Hepatocyte (in vitro differentiated cells): Measurements from ENCODE around the gene HERC2. TPM values are rescaled to one million over a fixed set of nuclear protein-coding genes. Genes with fewer than 3 reads are reported as not detected.

Source experiments
- DNase-seq: peaks from one replicate; pipeline ENCODE4 v3.0.0-alpha.2; 2016; ENCODE audit warnings: low spot score
- H2AFZ ChIP-seq: fragments of 200-600 bp; sonication (generic); 2 replicates; pipeline ENCODE4 v1.6.0; 2016; ENCODE audit warnings: antibody characterized with exemption, mild to moderate bottlenecking
- H3K27ac ChIP-seq: fragments of 200-600 bp; sonication (generic); 2 replicates; pipeline ENCODE4 v1.5.1; 2016; ENCODE audit warnings: mild to moderate bottlenecking
- H3K27me3 ChIP-seq: fragments of 200-600 bp; sonication (generic); 2 replicates; pipeline ENCODE4 v1.6.1; 2016
- H3K36me3 ChIP-seq: fragments of 200-600 bp; sonication (generic); replicated peaks from 2 replicates; pipeline ENCODE4 v1.5.1; 2016; ENCODE audit warnings: low read depth; ENCODE audit not compliant: insufficient read depth
- H3K4me1 ChIP-seq: fragments of 200-600 bp; sonication (generic); 2 replicates; pipeline ENCODE4 v1.5.1; 2016; ENCODE audit warnings: mild to moderate bottlenecking, moderate library complexity; ENCODE audit not compliant: insufficient read depth
- H3K4me2 ChIP-seq: fragments of 200-600 bp; sonication (generic); 2 replicates; pipeline ENCODE4 v1.6.0; 2016
- H3K4me3 ChIP-seq: fragments of 200-600 bp; sonication (generic); 2 replicates; pipeline ENCODE4 v1.5.1; 2016; ENCODE audit warnings: mild to moderate bottlenecking
- H3K79me2 ChIP-seq: fragments of 200-600 bp; sonication (generic); 2 replicates; pipeline ENCODE4 v1.6.0; 2017; ENCODE audit warnings: mild to moderate bottlenecking
- H3K9me2 ChIP-seq: fragments of 200-600 bp; sonication (generic); replicated peaks from 2 replicates; pipeline ENCODE4 v1.6.0; 2017; ENCODE audit warnings: mild to moderate bottlenecking; ENCODE audit not compliant: insufficient read depth
- H3K9me3 ChIP-seq: fragments of 200-600 bp; sonication (generic); 2 replicates; pipeline ENCODE4 v1.5.1; 2016; ENCODE audit warnings: low read depth, mild to moderate bottlenecking
- H4K20me1 ChIP-seq: fragments of 200-600 bp; sonication (generic); 2 replicates; pipeline ENCODE4 v1.6.0; 2016; ENCODE audit warnings: mild to moderate bottlenecking; ENCODE audit not compliant: insufficient read depth, poor library complexity, severe bottlenecking
- EZH2 ChIP-seq: fragments of 200-600 bp; sonication (generic); IDR thresholded peaks from 2 replicates; pipeline ENCODE4 v1.6.1; 2016; ENCODE audit warnings: antibody characterized with exemption, mild to moderate bottlenecking, borderline replicate concordance
- EZH2phosphoT487 ChIP-seq: fragments of 200-600 bp; sonication (generic); IDR thresholded peaks from one replicate; pipeline ENCODE4 v1.6.1; 2018; ENCODE audit warnings: antibody characterized with exemption, mild to moderate bottlenecking, low read depth, moderate library complexity; ENCODE audit not compliant: unreplicated experiment, severe bottlenecking
- WGBS: methylation state at CpG from one replicate; pipeline ENCODE4 v1.1.6; 2016; ENCODE audit warnings: low lambda C conversion rate; ENCODE audit errors: missing lambda C conversion rate; 5-methylcytosine and 5-hydroxymethylcytosine counted together
- polyA plus RNA-seq: library from polyadenylated mRNA; unstranded; fragments of >200 nt; fragmentation: Nextera tagmentation; extraction: Ambion mirVana; gene quantifications from 2 replicates; pipeline ENCODE4 v1.2.1, GENCODE V29; 2016
- total RNA-seq: library from RNA; depleted of rRNA; stranded (reverse); fragments of >200 nt; gene quantifications from 2 replicates; pipeline ENCODE4 v1.2.3, GENCODE V29; 2014
- TF ChIP-seq, protein P1 (sequence below): fragments of 200-600 bp; sonication (generic); IDR thresholded peaks from 2 replicates; pipeline ENCODE4 v1.5.1; 2016; ENCODE audit warnings: antibody characterized with exemption, mild to moderate bottlenecking; ENCODE audit not compliant: poor library complexity

The HERC2 gene
- total and polyA plus RNA-seq, 2 experiments from 2014 or later = 30.2 to 57.4 TPM

DNA sequence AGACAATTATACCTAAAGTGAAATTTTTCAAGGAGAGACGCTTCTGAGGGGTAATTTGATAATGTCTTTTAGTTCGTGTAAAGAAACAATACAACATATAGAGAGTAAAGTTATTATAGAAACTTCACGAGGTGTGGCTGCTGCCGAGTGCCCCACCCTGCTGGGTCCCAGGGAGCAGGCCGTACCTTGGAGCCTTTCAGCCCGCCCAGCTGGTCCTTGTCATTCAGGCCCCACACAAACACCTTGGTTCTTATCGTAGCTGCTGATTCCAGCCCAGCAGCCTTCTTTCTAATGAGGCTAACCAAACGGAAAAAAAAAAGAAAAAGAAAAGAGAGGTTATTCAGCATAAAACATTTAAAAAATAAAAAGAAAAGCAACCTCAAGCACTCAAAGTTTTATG lies 139.8 kb downstream of the HERC2 start:
- 86% methylated on average over 8 of the region's 8 CpGs for WGBS
- Histone ChIP-seq H3K27me3 (no peaks in the 10 kb centered on the region), H2AFZ (no peak overlapping the region), H3K4me2 (no peak overlapping the region), H3K79me2 (no peaks in the 10 kb centered on the region), H3K4me3 (no peak overlapping the region), H4K20me1 (no peaks in the 10 kb centered on the region), H3K9me2 (no peaks in the 10 kb centered on the region), H3K36me3 (no peaks in the 10 kb centered on the region), H3K27ac (peak overlapping the region; percentile 39), H3K4me1 (no peaks in the 10 kb centered on the region), H3K9me3 (no peaks in the 10 kb centered on the region)
- TF ChIP-seq, protein P1, sequence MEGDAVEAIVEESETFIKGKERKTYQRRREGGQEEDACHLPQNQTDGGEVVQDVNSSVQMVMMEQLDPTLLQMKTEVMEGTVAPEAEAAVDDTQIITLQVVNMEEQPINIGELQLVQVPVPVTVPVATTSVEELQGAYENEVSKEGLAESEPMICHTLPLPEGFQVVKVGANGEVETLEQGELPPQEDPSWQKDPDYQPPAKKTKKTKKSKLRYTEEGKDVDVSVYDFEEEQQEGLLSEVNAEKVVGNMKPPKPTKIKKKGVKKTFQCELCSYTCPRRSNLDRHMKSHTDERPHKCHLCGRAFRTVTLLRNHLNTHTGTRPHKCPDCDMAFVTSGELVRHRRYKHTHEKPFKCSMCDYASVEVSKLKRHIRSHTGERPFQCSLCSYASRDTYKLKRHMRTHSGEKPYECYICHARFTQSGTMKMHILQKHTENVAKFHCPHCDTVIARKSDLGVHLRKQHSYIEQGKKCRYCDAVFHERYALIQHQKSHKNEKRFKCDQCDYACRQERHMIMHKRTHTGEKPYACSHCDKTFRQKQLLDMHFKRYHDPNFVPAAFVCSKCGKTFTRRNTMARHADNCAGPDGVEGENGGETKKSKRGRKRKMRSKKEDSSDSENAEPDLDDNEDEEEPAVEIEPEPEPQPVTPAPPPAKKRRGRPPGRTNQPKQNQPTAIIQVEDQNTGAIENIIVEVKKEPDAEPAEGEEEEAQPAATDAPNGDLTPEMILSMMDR = no peak
- TF ChIP-seq EZH2 (no peak), EZH2phosphoT487 (no peak)
- peak; percentile 19 for DNase-seq

DNA sequence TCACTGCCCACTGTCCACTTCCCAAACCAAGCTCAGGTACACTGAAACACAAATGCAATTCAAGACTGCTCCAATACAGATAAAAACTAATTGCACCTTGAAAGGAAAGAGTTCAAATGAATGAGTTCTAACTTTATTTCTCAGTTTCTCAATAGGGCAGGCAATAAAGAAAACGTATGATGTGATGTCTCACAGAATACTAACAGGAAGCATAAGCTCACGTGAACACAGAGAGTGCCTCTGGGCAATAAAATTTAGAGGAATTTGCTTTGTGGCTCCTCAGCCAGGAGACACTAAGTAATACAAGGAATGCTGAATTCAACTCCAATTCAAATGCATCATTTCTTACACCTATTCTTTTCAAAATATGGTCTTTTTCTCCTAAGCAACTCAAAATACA lies 140.6 kb downstream of the HERC2 start:
- H3K27ac ChIP-seq = peak overlapping the region; percentile 39
- H3K36me3 ChIP-seq = no peaks in the 10 kb centered on the region
- 53% methylated on average over 2 of the region's 2 CpGs for WGBS
- TF ChIP-seq, protein P1 = no peak
- no peak for TF ChIP-seq EZH2
- no peak for TF ChIP-seq EZH2phosphoT487
- no peaks in the 10 kb centered on the region for H3K27me3 ChIP-seq
- H2AFZ ChIP-seq = no peak overlapping the region
- H3K9me2 ChIP-seq = no peaks in the 10 kb centered on the region
- no peaks in the 10 kb centered on the region for H3K4me1 ChIP-seq
- no peak for DNase-seq
- no peak overlapping the region for H3K4me3 ChIP-seq
- no peaks in the 10 kb centered on the region for H3K79me2 ChIP-seq
- no peaks in the 10 kb centered on the region for H4K20me1 ChIP-seq
- H3K4me2 ChIP-seq = no peak overlapping the region
- no peaks in the 10 kb centered on the region for H3K9me3 ChIP-seq

DNA sequence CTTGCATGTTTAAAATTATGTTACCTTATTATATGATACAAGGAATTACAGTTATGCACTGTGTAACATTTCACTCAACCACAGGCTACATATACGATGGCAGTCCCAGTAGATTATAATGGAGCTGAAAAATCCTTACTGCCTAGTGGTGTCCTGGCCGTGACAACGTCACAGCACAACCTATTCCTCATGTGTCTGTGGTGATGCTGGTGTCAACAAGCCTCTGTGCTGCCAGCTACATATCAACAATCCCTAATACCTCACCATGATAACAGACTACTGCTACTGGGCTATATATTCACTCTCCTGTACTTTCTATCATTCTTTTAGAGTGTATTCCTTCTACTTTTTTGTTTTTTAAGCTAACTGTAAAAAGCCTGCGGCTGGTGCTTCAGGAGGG lies 142.7 kb downstream of the HERC2 start:
- Histone ChIP-seq H3K4me3 (no peak overlapping the region), H3K9me3 (no peaks in the 10 kb centered on the region), H3K4me1 (no peaks in the 10 kb centered on the region), H4K20me1 (no peaks in the 10 kb centered on the region), H3K36me3 (no peaks in the 10 kb centered on the region), H3K4me2 (no peak overlapping the region), H2AFZ (no peak overlapping the region), H3K79me2 (no peaks in the 10 kb centered on the region), H3K27me3 (no peaks in the 10 kb centered on the region), H3K9me2 (no peaks in the 10 kb centered on the region), H3K27ac (no peak overlapping the region)
- WGBS = 89% methylated on average over 4 of the region's 4 CpGs
- DNase-seq = no peak
- no peak for TF ChIP-seq EZH2
- TF ChIP-seq EZH2phosphoT487 = no peak
- TF ChIP-seq, protein P1 = no peak

DNA sequence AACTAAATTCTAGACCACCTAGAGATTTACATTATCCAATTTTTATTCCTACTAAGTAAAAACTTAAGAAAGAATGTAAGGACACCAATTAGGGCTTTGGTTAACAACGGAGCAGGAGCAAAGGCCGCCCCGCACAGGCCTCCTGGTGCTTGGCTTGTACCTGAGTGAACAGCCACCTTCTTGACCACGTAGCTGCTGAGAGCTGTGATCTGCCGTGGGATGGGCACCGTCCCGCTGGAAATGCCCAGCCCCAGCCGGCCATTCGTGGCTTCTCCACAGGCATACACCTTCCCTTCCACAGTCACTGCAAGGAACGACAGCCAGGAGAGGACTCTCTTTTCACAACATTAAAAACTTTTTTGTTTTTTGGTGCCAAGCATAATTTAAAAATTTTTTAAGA lies 143.3 kb downstream of the HERC2 start:
- no peak overlapping the region for H3K4me2 ChIP-seq
- H3K36me3 ChIP-seq = no peaks in the 10 kb centered on the region
- TF ChIP-seq EZH2 (no peak), EZH2phosphoT487 (no peak)
- TF ChIP-seq, protein P1 = no peak
- no peaks in the 10 kb centered on the region for H3K27me3 ChIP-seq
- no peaks in the 10 kb centered on the region for H3K4me1 ChIP-seq
- no peak for DNase-seq
- no peak overlapping the region for H3K27ac ChIP-seq
- H3K4me3 ChIP-seq = no peak overlapping the region
- no peaks in the 10 kb centered on the region for H3K9me2 ChIP-seq
- no peaks in the 10 kb centered on the region for H3K79me2 ChIP-seq
- H2AFZ ChIP-seq = no peak overlapping the region
- 96% methylated on average over 10 of the region's 10 CpGs for WGBS
- no peaks in the 10 kb centered on the region for H3K9me3 ChIP-seq
- H4K20me1 ChIP-seq = no peaks in the 10 kb centered on the region
